ENCODE results near the gene SIM2.

DNA sequence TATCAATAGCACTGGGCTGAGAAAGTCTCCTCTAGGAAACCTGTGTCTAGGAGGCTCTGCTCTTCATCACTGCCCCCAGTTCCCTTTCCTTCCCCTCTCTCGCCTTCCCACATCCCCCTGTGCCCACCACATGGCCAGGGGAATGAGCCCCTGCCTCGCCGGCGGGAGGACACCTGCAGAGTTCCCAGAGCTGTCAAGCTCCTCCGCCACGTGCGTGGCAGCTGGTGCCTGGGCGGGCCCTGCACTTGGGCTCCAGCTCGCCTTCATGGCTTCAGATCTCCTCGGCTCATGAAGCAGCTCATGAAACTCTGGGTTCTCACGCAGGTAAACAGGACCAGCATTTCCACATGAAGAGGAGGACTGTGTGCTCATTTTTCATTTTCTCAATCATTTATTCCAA is 62.8 kb downstream of the SIM2 start:
- no peak for TF ChIP-seq CTCF (IDR thresholded peaks at IDR 0.05; ENCODE audit: low read depth, low read length)
- TF ChIP-seq EZH2phosphoT487 (IDR thresholded peaks at IDR 0.05; ENCODE audit: low read depth), result no peak
